MCF 10A (cell line): ENCODE measurements around the gene CHCHD3. TPM values are rescaled to one million over a fixed set of nuclear protein-coding genes. Genes with fewer than 3 reads are reported as not detected.

Experiments
- BruUV-seq: library from RNA; stranded (reverse); fragments of 400-500 nt; replicated peaks from 2 replicates; lab custom pipeline; 2021; lab: Mats Ljungman, UMichigan
- CTCF ChIA-PET: fragments of 300-600 bp; sonication (Branson Sonifier 250); formaldehyde crosslinking; extraction: SDS; loops from one replicate; lab custom pipeline; 2021; ENCODE audit warnings: antibody characterized with exemption, inconsistent platforms; lab: Yijun Ruan, JAX
- POLR2A ChIA-PET: fragments of 300-600, 350-650 bp; sonication (Branson Sonifier 250); formaldehyde crosslinking; extraction: SDS; loops from one replicate; lab custom pipeline; 2020; ENCODE audit warnings: antibody characterized with exemption, inconsistent platforms; lab: Yijun Ruan, JAX
- DNase-seq: peaks from one replicate; pipeline ENCODE4 v3.0.0-alpha.2; 2018; ENCODE audit not compliant: unreplicated experiment
- H3K27ac Mint-ChIP-seq: one replicate; pipeline ENCODE4 v1.8.0; 2022; ENCODE audit warnings: mild to moderate bottlenecking, low read depth, mixed read lengths; ENCODE audit not compliant: unreplicated experiment
- H3K27me3 Mint-ChIP-seq: one replicate; pipeline ENCODE4 v1.8.0; 2022; ENCODE audit warnings: mixed read lengths; ENCODE audit not compliant: insufficient read depth, unreplicated experiment
- H3K36me3 Mint-ChIP-seq: one replicate; pipeline ENCODE4 v1.8.0; 2022; ENCODE audit warnings: mild to moderate bottlenecking, moderate library complexity, mixed read lengths; ENCODE audit not compliant: insufficient read depth, unreplicated experiment
- H3K4me1 Mint-ChIP-seq: one replicate; pipeline ENCODE4 v1.8.0; 2022; ENCODE audit warnings: mixed read lengths; ENCODE audit not compliant: insufficient read depth, unreplicated experiment
- H3K4me3 Mint-ChIP-seq: one replicate; pipeline ENCODE4 v1.8.0; 2022; ENCODE audit warnings: mild to moderate bottlenecking, moderate library complexity, mixed read lengths; ENCODE audit not compliant: unreplicated experiment
- H3K9me3 Mint-ChIP-seq: one replicate; pipeline ENCODE4 v1.8.0; 2022; ENCODE audit warnings: mixed read lengths; ENCODE audit not compliant: unreplicated experiment
- intact Hi-C: fragments of 100-400 bp; cut with micrococcal nuclease; formaldehyde crosslinking; loops from 2 replicates; pipeline ENCODE4 v1.14.1; 2022
- total RNA-seq: library from RNA; stranded (reverse); gene quantifications from 2 replicates; pipeline ENCODE4 v1.2.3, GENCODE V29; 2022
- TF ChIP-seq, protein P1 (sequence below): fragments of 200-600 bp; IDR thresholded peaks from one replicate; pipeline ENCODE4 v1.8.0; 2022; ENCODE audit warnings: antibody characterized with exemption, mild to moderate bottlenecking; ENCODE audit not compliant: unreplicated experiment

CHCHD3 gene
- total RNA-seq, 1 experiment from 2014 or later = 102 TPM

DNA sequence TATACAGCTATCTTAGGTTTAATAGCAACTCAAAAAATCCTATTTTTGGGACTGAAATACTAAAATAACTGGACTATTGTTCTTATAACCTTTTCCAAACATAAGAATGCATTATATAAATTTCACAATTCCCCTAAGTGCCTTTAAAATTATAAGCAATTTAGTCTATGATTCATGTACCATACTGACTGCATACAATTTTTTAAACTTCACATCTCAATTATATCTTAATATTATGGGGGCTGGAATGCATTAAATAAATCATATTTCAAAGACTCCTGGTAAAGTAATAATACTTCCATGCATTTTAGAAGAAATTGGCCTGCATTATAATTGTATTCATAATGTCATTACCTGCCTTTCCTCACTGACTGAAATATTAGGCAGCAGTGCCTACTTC lies 144.6 kb downstream of the CHCHD3 start:
- CTCF ChIA-PET = no interaction called here
- no TSS peak for BruUV-seq
- Mint-ChIP-seq H3K4me3 (no peak overlapping the region), H3K9me3 (no peaks in the 10 kb centered on the region), H3K36me3 (peaks cover 12% of the 10 kb centered on the region), H3K27ac (no peak overlapping the region), H3K27me3 (no peaks in the 10 kb centered on the region), H3K4me1 (peaks cover 8% of the 10 kb centered on the region)
- POLR2A ChIA-PET = interaction anchor here (0.6 kb wide), 2 partner anchors 52 to 493 kb away, joined by 3 read pairs; no protein-coding TSS in a partner anchor
- no peak for DNase-seq
- TF ChIP-seq, protein P1, sequence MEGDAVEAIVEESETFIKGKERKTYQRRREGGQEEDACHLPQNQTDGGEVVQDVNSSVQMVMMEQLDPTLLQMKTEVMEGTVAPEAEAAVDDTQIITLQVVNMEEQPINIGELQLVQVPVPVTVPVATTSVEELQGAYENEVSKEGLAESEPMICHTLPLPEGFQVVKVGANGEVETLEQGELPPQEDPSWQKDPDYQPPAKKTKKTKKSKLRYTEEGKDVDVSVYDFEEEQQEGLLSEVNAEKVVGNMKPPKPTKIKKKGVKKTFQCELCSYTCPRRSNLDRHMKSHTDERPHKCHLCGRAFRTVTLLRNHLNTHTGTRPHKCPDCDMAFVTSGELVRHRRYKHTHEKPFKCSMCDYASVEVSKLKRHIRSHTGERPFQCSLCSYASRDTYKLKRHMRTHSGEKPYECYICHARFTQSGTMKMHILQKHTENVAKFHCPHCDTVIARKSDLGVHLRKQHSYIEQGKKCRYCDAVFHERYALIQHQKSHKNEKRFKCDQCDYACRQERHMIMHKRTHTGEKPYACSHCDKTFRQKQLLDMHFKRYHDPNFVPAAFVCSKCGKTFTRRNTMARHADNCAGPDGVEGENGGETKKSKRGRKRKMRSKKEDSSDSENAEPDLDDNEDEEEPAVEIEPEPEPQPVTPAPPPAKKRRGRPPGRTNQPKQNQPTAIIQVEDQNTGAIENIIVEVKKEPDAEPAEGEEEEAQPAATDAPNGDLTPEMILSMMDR = no peak
- intact Hi-C loops = loop anchor here (10.0 kb wide), 1 partner anchor 288 kb away; no protein-coding TSS in a partner anchor

DNA sequence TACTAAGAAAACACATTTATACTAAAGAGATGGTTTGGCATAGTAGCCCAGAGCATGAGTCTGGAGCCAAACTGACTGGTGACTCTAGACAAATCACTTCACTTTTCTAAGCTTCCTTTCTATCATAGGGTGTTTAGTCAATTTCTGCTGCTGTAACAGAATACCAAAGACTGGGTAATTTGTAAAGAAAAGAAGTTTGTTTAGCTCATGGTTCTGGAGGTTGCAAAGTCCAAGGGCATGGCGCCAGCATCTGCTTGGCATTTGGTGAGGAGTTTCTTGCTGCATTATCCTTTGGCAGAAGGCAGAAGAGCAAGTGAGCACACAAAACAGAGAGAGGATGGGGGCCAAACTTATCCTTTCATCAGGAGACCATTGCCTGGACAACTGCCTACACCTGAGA lies 146.3 kb downstream of the CHCHD3 start:
- POLR2A ChIA-PET = no interaction called here
- peaks cover 8% of the 10 kb centered on the region for H3K4me1 Mint-ChIP-seq
- BruUV-seq = no TSS peak
- H3K4me3 Mint-ChIP-seq = no peak overlapping the region
- intact Hi-C loops = loop anchor here (10.0 kb wide), 1 partner anchor 289 kb away; no protein-coding TSS in a partner anchor
- CTCF ChIA-PET = no interaction called here
- TF ChIP-seq, protein P1 = no peak
- no peaks in the 10 kb centered on the region for H3K27me3 Mint-ChIP-seq
- peaks cover 12% of the 10 kb centered on the region for H3K36me3 Mint-ChIP-seq
- no peaks in the 10 kb centered on the region for H3K9me3 Mint-ChIP-seq
- H3K27ac Mint-ChIP-seq = no peak overlapping the region
- DNase-seq = no peak

DNA sequence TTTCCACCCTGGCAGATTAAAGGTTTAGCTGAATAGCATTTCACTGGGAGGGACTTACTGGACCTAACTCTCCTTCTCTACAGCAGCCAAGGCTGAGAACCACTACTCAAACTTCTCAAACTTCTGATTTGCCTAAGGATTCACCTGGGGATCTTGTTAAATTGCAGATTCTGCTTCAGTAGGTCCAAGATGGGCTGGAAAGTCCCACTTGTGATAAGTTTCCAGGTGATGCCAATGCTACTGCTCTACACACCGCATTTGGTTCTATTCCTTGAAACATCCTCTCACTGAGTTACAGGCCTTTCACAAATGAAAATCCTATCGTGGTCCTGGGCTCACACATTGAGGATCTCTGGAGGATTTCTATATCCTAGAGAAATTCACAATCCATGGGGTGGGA lies 147.9 kb downstream of the CHCHD3 start:
- Mint-ChIP-seq H3K4me3 (no peak overlapping the region), H3K27ac (no peak overlapping the region), H3K4me1 (peaks cover 8% of the 10 kb centered on the region), H3K27me3 (no peaks in the 10 kb centered on the region), H3K36me3 (peaks cover 18% of the 10 kb centered on the region), H3K9me3 (peaks cover 2% of the 10 kb centered on the region)
- CTCF ChIA-PET = interaction anchor here (0.6 kb wide), 1 partner anchor 10 kb away, joined by 3 read pairs; no protein-coding TSS in a partner anchor
- intact Hi-C loops = loop anchor here (10.0 kb wide), 1 partner anchor 291 kb away; no protein-coding TSS in a partner anchor
- no peak for DNase-seq
- POLR2A ChIA-PET = no interaction called here
- TF ChIP-seq, protein P1 = no peak
- no TSS peak for BruUV-seq

DNA sequence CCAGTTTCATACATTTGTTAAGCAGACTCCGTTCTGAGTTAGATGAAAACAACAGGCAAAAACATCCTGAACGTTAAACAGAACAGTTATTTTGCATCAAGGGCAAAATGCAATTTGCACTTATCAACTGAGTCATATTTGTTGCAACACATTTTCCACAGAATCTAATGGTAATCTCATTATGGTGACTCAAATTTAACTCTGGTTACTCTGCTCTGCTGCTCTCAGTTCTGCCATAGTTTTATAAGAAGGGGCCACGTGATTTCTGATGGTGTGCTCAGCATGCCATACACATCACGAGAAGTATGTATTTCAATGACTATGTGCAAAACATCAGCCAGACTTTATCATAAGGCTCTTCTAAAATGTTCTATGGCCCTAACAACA lies 148.8 kb downstream of the CHCHD3 start:
- Mint-ChIP-seq H3K4me1 (peaks cover 8% of the 10 kb centered on the region), H3K27me3 (no peaks in the 10 kb centered on the region), H3K4me3 (no peak overlapping the region), H3K36me3 (peaks cover 19% of the 10 kb centered on the region), H3K9me3 (peaks cover 7% of the 10 kb centered on the region), H3K27ac (no peak overlapping the region)
- no TSS peak for BruUV-seq
- ChIA-PET CTCF (interaction anchor here (0.7 to 1.0 kb wide), 2 partner anchors 33 to 412 kb away, joined by 3 to 4 read pairs; no protein-coding TSS in a partner anchor), POLR2A (no interaction called here)
- TF ChIP-seq, protein P1 = no peak
- DNase-seq = peak; percentile 17
- intact Hi-C loops = loop anchor here (10.0 kb wide), 1 partner anchor 292 kb away; no protein-coding TSS in a partner anchor
